K562 (cell line): ENCODE measurements around the gene JMJD1C. TPM values are rescaled to one million over a fixed set of nuclear protein-coding genes. Genes with fewer than 3 reads are reported as not detected.
A peak's percentile ranks its signal among the peaks of the same experiment; 100 is the strongest.

Experiments used
- BDP1 ChIP-seq: IDR thresholded peaks from 3 replicates; pipeline ENCODE4 v1.6.1; 2011; ENCODE audit not compliant: insufficient read length, insufficient read depth
- CSDE1 ChIP-seq, 2 experiments: fragments of 450-650 bp; IDR thresholded peaks; 2 replicates each; pipeline ENCODE4 v1.6.1; 2016; ENCODE audit warnings: mild to moderate bottlenecking in 1 of 2
- ETV6 ChIP-seq, 3 experiments: fragments of 150-350 bp in 1 of 3; sonication (generic) in 1 of 3; formaldehyde crosslinking in 1 of 3; IDR thresholded peaks; 2 replicates each; pipeline versions ENCODE4 v1.6.1 to v1.8.0; 2014 to 2022; ENCODE audit warnings: borderline replicate concordance in 2 of 3, low read depth in 2 of 3, antibody characterized with exemption in 1 of 3, low read length in 1 of 3, mild to moderate bottlenecking in 1 of 3, missing genetic modification reagents in 1 of 3
- FOSL1 ChIP-seq: fragments of 200-800 bp; sonication (Bioruptor generic); conservative IDR thresholded peaks from 2 replicates; pipeline ENCODE4 v1.6.1; 2016; ENCODE audit warnings: missing genetic modification characterization, missing compliant biosample characterization
- FOXM1 ChIP-seq, 2 experiments: fragments of 450-650 bp in 1 of 2; sonication (generic) in 1 of 2; formaldehyde crosslinking in 1 of 2; IDR thresholded peaks; 2 replicates each; pipeline versions ENCODE4 v1.6.1 to v1.9.0; 2017 to 2022; ENCODE audit warnings: low read depth in 2 of 2, mild to moderate bottlenecking in 2 of 2, missing genetic modification reagents in 1 of 2, moderate library complexity in 1 of 2
- HBP1 ChIP-seq: fragments of 450-650 bp; formaldehyde crosslinking; IDR thresholded peaks from 2 replicates; pipeline ENCODE4 v1.4.0; 2022; ENCODE audit warnings: missing genetic modification characterization
- JUNB ChIP-seq: fragments of 450-650 bp; formaldehyde crosslinking; conservative IDR thresholded peaks from 2 replicates; pipeline ENCODE4 v1.4.0; 2020; ENCODE audit warnings: mild to moderate bottlenecking
- NR0B1 ChIP-seq: fragments of 450-650 bp; IDR thresholded peaks from one replicate; pipeline ENCODE4 v1.6.1; 2018; ENCODE audit warnings: mild to moderate bottlenecking, moderate library complexity; ENCODE audit not compliant: partially characterized antibody
- PPARD ChIP-seq: fragments of 250-450 bp; sonication (Bioruptor Pico); IDR thresholded peaks from 2 replicates; pipeline ENCODE4 v1.8.0; 2022; ENCODE audit warnings: inconsistent platforms, mild to moderate bottlenecking, moderate library complexity
- SMAD2 ChIP-seq: fragments of 150-350 bp; IDR thresholded peaks from 2 replicates; pipeline ENCODE4 v1.6.1; 2014; ENCODE audit warnings: low read depth, mild to moderate bottlenecking, low read length
- SRSF7 ChIP-seq: fragments of 200-400 bp; formaldehyde crosslinking; optimal IDR thresholded peaks from 2 replicates; pipeline ENCODE3; 2017; ENCODE audit warnings: mild to moderate bottlenecking, low read depth, low read length
- TBP ChIP-seq: optimal IDR thresholded peaks from 2 replicates; pipeline ENCODE3; 2011; ENCODE audit warnings: low read depth, low read length, improper control_type of control experiment
- ZBED1 ChIP-seq: IDR thresholded peaks from 2 replicates; pipeline ENCODE4 v1.6.1; 2014
- ZNF12 ChIP-seq: sonication (generic); formaldehyde crosslinking; IDR thresholded peaks from 2 replicates; pipeline ENCODE4 v1.4.0; 2020; ENCODE audit warnings: mild to moderate bottlenecking, missing genetic modification reagents
- ZNF408 ChIP-seq: fragments of 250-450 bp; sonication (Bioruptor Pico); IDR thresholded peaks from 2 replicates; pipeline ENCODE4 v1.4.0; 2020; ENCODE audit warnings: low read depth, mild to moderate bottlenecking, moderate library complexity
- ZNF41 ChIP-seq: fragments of 250-450 bp; sonication (Bioruptor Pico); conservative IDR thresholded peaks from 2 replicates; pipeline ENCODE4 v1.4.0; 2020; ENCODE audit warnings: mild to moderate bottlenecking
- ZNF764 ChIP-seq: fragments of 250-450 bp; sonication (Bioruptor Pico); IDR thresholded peaks from 2 replicates; pipeline ENCODE4 v1.4.0; 2020; ENCODE audit warnings: low read depth, mild to moderate bottlenecking, moderate library complexity
- polyA plus RNA-seq, 8 experiments: library from polyadenylated mRNA; depleted of rRNA in 4 of 8; stranded (reverse) in 5 of 8; unstranded in 3 of 8; fragments of >200 nt; fragmentation: Nextera tagmentation in 2 of 8; fragmentation: Illumina TruSeq in 1 of 8; extraction: Ambion mirVana in 2 of 8; extraction: Trizol in 1 of 8; gene quantifications; 2 replicates each; pipeline versions ENCODE4 v1.2.1 to v1.2.3, GENCODE V29; 2011 to 2014; ENCODE audit warnings: inconsistent platforms in 1 of 8, missing spikeins in 1 of 8
- total RNA-seq, 7 experiments: library from RNA; depleted of rRNA in 6 of 7; stranded (reverse); fragments of >200 nt in 6 of 7; fragmentation: Illumina TruSeq in 2 of 7; extraction: Trizol in 2 of 7; gene quantifications; 2 replicates each; pipeline versions ENCODE4 v1.2.1 to v1.2.3, GENCODE V29; 2011 to 2021; ENCODE audit warnings: low replicate concordance in 1 of 7
- TF ChIP-seq, protein P1 (sequence below): IDR thresholded peaks from 3 replicates; pipeline ENCODE4 v1.6.1; 2011; ENCODE audit warnings: borderline replicate concordance, mild to moderate bottlenecking, moderate library complexity; ENCODE audit not compliant: insufficient read length; ENCODE audit errors: extremely low read depth
- TF ChIP-seq, protein P2 (sequence below): fragments of 250-450 bp; sonication (Bioruptor Pico); IDR thresholded peaks from 2 replicates; pipeline ENCODE4 v1.5.1; 2021; ENCODE audit warnings: mild to moderate bottlenecking

The JMJD1C gene
- total and polyA plus RNA-seq, 9 of the 15 experiments (the other 6 are each of a cell fraction or from before 2014, with no cell fraction given) = 25.3 to 68.0 (median 47.2) TPM

- TF ChIP-seq, protein P1, sequence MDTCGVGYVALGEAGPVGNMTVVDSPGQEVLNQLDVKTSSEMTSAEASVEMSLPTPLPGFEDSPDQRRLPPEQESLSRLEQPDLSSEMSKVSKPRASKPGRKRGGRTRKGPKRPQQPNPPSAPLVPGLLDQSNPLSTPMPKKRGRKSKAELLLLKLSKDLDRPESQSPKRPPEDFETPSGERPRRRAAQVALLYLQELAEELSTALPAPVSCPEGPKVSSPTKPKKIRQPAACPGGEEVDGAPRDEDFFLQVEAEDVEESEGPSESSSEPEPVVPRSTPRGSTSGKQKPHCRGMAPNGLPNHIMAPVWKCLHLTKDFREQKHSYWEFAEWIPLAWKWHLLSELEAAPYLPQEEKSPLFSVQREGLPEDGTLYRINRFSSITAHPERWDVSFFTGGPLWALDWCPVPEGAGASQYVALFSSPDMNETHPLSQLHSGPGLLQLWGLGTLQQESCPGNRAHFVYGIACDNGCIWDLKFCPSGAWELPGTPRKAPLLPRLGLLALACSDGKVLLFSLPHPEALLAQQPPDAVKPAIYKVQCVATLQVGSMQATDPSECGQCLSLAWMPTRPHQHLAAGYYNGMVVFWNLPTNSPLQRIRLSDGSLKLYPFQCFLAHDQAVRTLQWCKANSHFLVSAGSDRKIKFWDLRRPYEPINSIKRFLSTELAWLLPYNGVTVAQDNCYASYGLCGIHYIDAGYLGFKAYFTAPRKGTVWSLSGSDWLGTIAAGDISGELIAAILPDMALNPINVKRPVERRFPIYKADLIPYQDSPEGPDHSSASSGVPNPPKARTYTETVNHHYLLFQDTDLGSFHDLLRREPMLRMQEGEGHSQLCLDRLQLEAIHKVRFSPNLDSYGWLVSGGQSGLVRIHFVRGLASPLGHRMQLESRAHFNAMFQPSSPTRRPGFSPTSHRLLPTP = no peak
- TF ChIP-seq ZNF408 (CRISPR knock-in tag) = no peak
- peak; percentile 62 for TF ChIP-seq ZNF12 (CRISPR knock-in tag)
- peak; percentile 50; the same call in 1 of the 2 replicates for TF ChIP-seq FOSL1 (tag)
- no peak for TF ChIP-seq FOXM1 (IDR thresholded peaks at IDR 0.05; ENCODE audit: low read depth)
- peak; percentile 90; the same call in 1 of the 2 replicates for TF ChIP-seq FOXM1 (CRISPR knock-in tag; IDR thresholded peaks at IDR 0.05; ENCODE audit: low read depth)
- TF ChIP-seq NR0B1 = no peak
- TF ChIP-seq SRSF7 = no peak
- TF ChIP-seq CSDE1 (IDR thresholded peaks at IDR 0.05) = no peak
- TF ChIP-seq, protein P2, sequence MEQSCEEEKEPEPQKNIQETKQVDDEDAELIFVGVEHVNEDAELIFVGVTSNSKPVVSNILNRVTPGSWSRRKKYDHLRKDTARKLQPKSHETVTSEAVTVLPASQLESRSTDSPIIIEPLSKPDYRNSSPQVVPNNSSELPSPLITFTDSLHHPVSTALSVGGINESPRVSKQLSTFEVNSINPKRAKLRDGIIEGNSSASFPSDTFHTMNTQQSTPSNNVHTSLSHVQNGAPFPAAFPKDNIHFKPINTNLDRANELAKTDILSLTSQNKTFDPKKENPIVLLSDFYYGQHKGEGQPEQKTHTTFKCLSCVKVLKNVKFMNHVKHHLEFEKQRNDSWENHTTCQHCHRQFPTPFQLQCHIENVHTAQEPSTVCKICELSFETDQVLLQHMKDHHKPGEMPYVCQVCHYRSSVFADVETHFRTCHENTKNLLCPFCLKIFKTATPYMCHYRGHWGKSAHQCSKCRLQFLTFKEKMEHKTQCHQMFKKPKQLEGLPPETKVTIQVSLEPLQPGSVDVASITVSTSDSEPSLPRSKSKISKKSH (CRISPR knock-in tag) = no peak
- TF ChIP-seq ZNF764 (CRISPR knock-in tag) = no peak
- TF ChIP-seq TBP = peak; percentile 74
- TF ChIP-seq PPARD (CRISPR knock-in tag) = no peak
- no peak for TF ChIP-seq SMAD2
- TF ChIP-seq BDP1 = no peak
- no peak for TF ChIP-seq ZNF41 (CRISPR knock-in tag)
- TF ChIP-seq HBP1 = no peak
- TF ChIP-seq JUNB (CRISPR knock-in tag) = no peak
- no peak; a peak in 1 of 4 replicates for TF ChIP-seq ETV6 (IDR thresholded peaks at IDR 0.05; ENCODE audit: borderline replicate concordance in 1 of 2, low read depth in 2 of 2, low read length in 1 of 2)
- 0 out of 2 replicates have a peak, but pooled peaks have one; percentile 29 for TF ChIP-seq ETV6 (CRISPR knock-in tag; IDR thresholded peaks at IDR 0.05; ENCODE audit: borderline replicate concordance)
- peak; percentile 56 for TF ChIP-seq ZBED1
These were observed at the start of gene JMJD1C (continued) for GRCh38 chr10:63465293-63466143.
